ENCODE results near the gene NCL.

DNA sequence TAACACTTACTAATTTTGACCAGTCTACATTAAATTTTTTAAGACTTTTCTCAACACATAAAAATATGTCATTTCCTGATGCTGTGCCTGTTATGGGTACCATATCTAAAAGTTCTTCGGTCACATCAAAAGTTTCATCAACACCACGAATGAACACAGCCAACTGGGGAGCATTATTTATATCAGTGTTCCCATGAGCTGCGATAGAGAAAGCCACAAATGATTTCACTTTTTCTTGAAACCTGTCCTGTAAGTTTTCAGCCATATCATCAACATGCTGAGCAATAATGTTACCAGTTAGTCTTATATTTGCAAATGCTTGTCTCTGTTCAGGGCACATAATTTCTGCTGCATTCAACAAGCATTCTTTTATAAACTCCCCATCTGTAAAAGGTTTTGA, 30.4 kb upstream of the NCL start:
- TF ChIP-seq CTCF (IDR thresholded peaks at IDR 0.05) (no peak), POLR2A (IDR thresholded peaks at IDR 0.05) (no peak)

All from esophagus squamous epithelium (tissue), 4 donors.